Activated naive CD4-positive, alpha-beta T cell treated with anti-CD3 and anti-CD28 coated beads, Interleukin-2, amount 10 ng/mL, durations not matched to agents 7 days and 5 days (primary cell): ENCODE data around the gene LYST.
A peak's percentile ranks its signal among the peaks of the same experiment; 100 is the strongest.
"Not testable (repeated sequence)": the region's sequence is repeated elsewhere in the genome, so short reads cannot be mapped to it uniquely, and the experiment has no call there.

Experiments used
- CTCF ChIA-PET: fragments of 350-600 bp; sonication (Branson Sonifier 250); formaldehyde crosslinking; loops from one replicate; lab custom pipeline; 2021; ENCODE audit warnings: antibody characterized with exemption; lab: Charles Lee
- DNase-seq: peaks from one replicate; pipeline ENCODE4 v3.0.0-alpha.2; 2020
- H3K27ac Mint-ChIP-seq: one replicate; pipeline ENCODE4 v1.8.0; 2021; ENCODE audit warnings: mild to moderate bottlenecking, moderate library complexity, mixed read lengths
- H3K27me3 Mint-ChIP-seq: one replicate; pipeline ENCODE4 v1.8.0; 2021; ENCODE audit warnings: mild to moderate bottlenecking, mixed read lengths
- H3K36me3 Mint-ChIP-seq: one replicate; pipeline ENCODE4 v1.8.0; 2021; ENCODE audit warnings: mixed read lengths
- H3K4me1 Mint-ChIP-seq: one replicate; pipeline ENCODE4 v1.8.0; 2021; ENCODE audit warnings: mixed read lengths
- H3K4me3 Mint-ChIP-seq: one replicate; pipeline ENCODE4 v1.8.0; 2021; ENCODE audit warnings: mild to moderate bottlenecking, moderate library complexity, mixed read lengths
- H3K9me3 Mint-ChIP-seq: one replicate; pipeline ENCODE4 v1.8.0; 2021; ENCODE audit warnings: mixed read lengths

The LYST gene

DNA sequence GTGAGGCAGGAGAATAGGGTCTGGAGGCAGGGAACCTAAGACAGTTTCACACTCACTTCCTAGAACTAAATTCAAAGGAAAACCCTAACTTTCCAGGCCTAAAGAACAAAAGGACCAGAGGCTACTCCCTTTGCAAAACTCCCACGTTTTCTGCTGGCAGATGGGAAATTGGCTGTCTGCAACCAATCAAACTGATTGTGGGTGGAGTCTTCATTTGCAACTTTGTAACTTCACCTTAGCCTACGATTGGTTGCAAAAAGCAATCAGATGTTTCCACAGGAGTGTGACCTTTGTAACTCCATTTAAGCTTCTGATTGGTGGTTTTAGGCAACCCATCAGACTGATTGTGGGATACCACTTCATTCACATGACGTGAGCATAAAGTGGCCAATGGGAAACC lies 197.4 kb downstream of the LYST start:
- Mint-ChIP-seq H3K4me1 (no peaks in the 10 kb centered on the region), H3K4me3 (no peak overlapping the region), H3K36me3 (peaks cover 59% of the 10 kb centered on the region), H3K27me3 (no peaks in the 10 kb centered on the region), H3K9me3 (peaks cover 41% of the 10 kb centered on the region), H3K27ac (no peak overlapping the region)
- DNase-seq, result no peak
- CTCF ChIA-PET, result no interaction called here

DNA sequence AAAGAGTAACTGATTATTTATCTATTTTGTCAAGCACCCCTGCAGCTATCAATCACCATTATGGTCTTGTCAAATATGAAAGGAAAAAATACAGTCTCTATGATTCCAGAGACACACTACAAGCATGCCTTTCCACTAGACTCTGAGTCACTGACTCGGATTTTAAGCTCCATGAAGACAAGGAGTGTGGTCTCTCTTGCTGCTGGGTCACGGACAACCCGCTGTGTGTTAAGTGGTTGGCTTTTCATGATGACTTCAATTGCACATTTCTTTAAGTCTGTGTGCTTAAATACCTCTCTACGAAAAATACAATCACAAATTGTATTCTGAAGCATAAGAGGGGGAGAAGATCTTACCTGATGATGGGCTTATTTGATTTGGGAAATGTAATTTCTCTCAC lies 203.1 kb downstream of the LYST start:
- no peak overlapping the region for H3K4me3 Mint-ChIP-seq
- peaks cover 4% of the 10 kb centered on the region for H3K27me3 Mint-ChIP-seq
- H3K27ac Mint-ChIP-seq, result no peak overlapping the region
- DNase-seq, result no peak
- no peaks in the 10 kb centered on the region for H3K9me3 Mint-ChIP-seq
- peaks cover 17% of the 10 kb centered on the region for H3K36me3 Mint-ChIP-seq
- H3K4me1 Mint-ChIP-seq, result no peaks in the 10 kb centered on the region
- CTCF ChIA-PET, result no interaction called here

DNA sequence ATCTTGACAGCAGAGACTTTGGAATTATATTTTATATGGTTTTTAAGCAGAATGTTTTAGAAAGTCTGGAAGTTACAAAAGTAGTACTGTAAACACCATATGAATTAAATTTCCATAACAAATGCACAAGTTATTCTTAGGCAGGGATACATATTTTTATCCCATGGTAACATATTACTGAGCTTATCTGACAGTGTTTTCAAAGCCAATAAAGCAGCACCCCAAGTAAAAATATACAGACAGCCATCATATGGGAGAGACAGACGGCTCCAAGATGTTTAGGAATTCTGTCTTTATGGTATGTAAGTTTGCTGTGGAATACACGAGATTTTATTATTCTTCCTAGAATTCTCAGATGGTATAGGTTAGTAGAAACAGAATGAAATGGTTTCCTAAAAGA lies 205.1 kb downstream of the LYST start:
- no peak overlapping the region for H3K4me3 Mint-ChIP-seq
- no peak for DNase-seq

GRCh38 chr1:235659186-235659771 lies 207.4 kb downstream of the LYST start:
- no peak overlapping the region for H3K27ac Mint-ChIP-seq
- CTCF ChIA-PET, result no interaction called here

More for the DNA sequence above, 205.1 kb downstream of the LYST start:
- H3K4me1 Mint-ChIP-seq, result no peaks in the 10 kb centered on the region
- H3K36me3 Mint-ChIP-seq, result peaks cover 12% of the 10 kb centered on the region
- peaks cover 7% of the 10 kb centered on the region for H3K27me3 Mint-ChIP-seq
- no peaks in the 10 kb centered on the region for H3K9me3 Mint-ChIP-seq
- no peak overlapping the region for H3K27ac Mint-ChIP-seq
- CTCF ChIA-PET, result no interaction called here

DNA sequence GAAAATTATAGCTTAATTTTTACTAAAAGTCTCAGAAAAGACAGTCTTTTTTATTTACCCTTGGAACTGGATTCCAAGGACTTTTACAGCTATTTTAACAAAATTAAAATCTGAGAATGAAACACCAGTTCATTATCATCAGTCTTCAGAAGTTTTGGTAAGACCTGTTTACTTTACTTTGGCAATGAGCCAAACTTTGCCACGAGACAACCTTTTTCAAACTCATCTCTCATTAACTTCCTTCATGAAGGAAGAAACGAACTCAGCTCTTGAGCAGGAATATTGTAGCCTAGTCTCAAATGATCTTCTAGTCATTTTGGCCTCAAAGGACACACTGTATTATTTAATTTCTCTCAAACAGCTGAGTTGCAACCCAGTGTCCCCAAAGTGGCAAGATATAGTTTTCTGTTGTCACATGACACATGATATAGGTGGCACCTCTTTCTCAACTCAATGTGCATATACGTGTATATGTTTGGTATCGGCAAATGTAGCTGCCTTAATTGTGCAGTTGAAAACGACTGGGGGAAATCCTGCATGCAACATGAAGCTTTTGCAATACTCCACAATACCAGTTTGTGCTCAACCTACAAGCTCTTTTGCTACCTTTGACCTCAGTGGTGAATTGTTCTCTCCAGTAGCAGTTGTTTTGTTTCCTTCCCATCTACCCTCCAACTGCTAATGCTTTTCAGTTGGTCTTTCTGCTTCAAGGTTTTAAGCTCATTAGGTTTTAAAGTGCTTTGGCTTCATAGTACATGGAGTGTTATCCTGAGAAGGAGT lies 208.8 kb downstream of the LYST start:
- CTCF ChIA-PET, result interaction anchor here (0.9 to 1.6 kb wide), 4 partner anchors 12 to 313 kb away, joined by 3 to 4 read pairs (median 3); no protein-coding TSS in a partner anchor
- peaks cover 35% of the 10 kb centered on the region for H3K27me3 Mint-ChIP-seq
- no peak for DNase-seq
- no peak overlapping the region for H3K4me3 Mint-ChIP-seq
- H3K9me3 Mint-ChIP-seq, result no peaks in the 10 kb centered on the region
- no peaks in the 10 kb centered on the region for H3K4me1 Mint-ChIP-seq
- H3K27ac Mint-ChIP-seq, result no peak overlapping the region
- peaks cover 7% of the 10 kb centered on the region for H3K36me3 Mint-ChIP-seq

More at GRCh38 chr1:235659186-235659771, 207.4 kb downstream of the LYST start:
- Mint-ChIP-seq H3K36me3 (peaks cover 9% of the 10 kb centered on the region), H3K9me3 (no peaks in the 10 kb centered on the region), H3K27me3 (peaks cover 23% of the 10 kb centered on the region), H3K4me1 (no peaks in the 10 kb centered on the region), H3K4me3 (no peak overlapping the region)
- no peak for DNase-seq

DNA sequence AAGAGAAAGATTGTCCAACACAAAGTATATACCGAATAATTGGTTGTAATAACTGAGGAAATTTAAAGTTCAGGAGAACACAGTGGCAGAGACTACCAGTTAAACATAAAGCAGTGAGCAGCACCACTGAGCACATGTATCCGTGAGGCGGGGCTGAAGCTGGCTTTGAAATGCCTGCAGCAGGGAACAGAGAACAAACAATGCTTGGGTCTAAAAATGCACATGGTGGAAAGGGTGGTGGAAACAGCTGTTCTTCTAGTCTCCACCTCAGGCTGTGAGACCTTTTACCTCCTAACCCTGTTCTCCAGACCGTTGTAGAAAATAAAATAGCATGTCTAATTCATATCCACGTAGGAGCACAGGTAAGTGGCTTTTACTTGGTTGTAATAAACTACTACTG lies 209.4 kb downstream of the LYST start:
- CTCF ChIA-PET, result interaction anchor here (0.9 to 1.6 kb wide), 3 partner anchors 11 to 314 kb away, joined by 3 to 4 read pairs (median 3); no protein-coding TSS in a partner anchor
- peaks cover 42% of the 10 kb centered on the region for H3K27me3 Mint-ChIP-seq
- H3K4me1 Mint-ChIP-seq, result no peaks in the 10 kb centered on the region
- H3K36me3 Mint-ChIP-seq, result peaks cover 3% of the 10 kb centered on the region
- H3K9me3 Mint-ChIP-seq, result no peaks in the 10 kb centered on the region
- no peak overlapping the region for H3K4me3 Mint-ChIP-seq
- no peak overlapping the region for H3K27ac Mint-ChIP-seq
- DNase-seq, result no peak

DNA sequence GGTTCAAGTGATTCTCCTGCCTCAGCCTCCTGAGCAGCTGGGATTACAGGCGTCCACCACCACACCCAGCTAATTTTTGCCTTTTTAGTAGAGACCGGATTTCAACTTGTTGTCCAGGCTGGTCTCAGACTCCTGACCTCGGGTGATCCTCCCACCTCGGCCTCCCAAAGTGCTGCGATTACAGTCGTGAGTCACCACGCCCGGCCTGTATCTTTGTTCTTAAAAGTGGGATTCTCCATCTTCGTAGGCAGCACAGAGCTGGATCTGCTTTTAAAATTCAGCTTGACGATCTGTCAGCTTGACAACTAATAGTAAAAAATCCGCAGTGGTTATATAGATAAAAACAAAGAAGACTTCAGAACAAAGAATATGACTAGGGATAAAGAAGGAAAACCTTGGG lies 214.3 kb downstream of the LYST start:
- peaks cover 4% of the 10 kb centered on the region for H3K36me3 Mint-ChIP-seq
- H3K9me3 Mint-ChIP-seq, result no peaks in the 10 kb centered on the region
- H3K27me3 Mint-ChIP-seq, result peaks cover 82% of the 10 kb centered on the region
- DNase-seq, result no peak
- peaks cover 20% of the 10 kb centered on the region for H3K4me1 Mint-ChIP-seq
- no peak overlapping the region for H3K4me3 Mint-ChIP-seq
- H3K27ac Mint-ChIP-seq, result no peak overlapping the region
- CTCF ChIA-PET, result interaction anchor here (0.7 kb wide), 1 partner anchor 192 kb away, joined by 3 read pairs; no protein-coding TSS in a partner anchor

DNA sequence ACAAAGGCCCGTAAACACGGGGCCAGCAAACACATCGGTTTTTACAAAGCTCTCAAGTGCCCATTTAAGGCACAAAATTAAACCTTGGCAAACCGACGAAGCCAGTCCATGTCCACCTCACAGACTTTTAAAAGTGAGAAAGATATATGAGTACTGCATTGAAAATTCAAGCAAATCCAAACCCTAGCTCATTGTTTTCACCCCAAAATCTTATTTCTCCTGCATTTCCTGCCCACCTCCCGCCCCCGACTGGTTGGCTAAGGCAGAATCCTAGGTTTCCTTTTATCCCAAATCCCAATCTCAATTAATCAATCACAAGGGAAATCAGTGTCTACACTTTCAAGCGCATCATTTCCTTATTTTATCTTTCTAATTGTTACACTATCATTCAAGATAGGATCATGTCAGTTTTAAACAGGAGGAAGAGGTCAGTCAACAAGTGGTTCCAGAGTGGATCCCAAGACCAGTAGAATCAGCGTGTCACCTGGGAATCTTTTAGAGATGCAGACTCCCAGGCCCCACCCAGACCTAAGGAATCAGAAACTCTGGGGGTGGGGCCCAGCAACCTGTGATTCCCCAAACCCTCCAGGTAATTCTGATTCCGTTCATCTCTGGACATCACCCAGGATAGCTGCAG lies 215.4 kb downstream of the LYST start:
- no peak for DNase-seq
- Mint-ChIP-seq H3K4me3 (peak overlapping the region; percentile 44), H3K4me1 (peaks cover 29% of the 10 kb centered on the region), H3K27me3 (peaks cover 87% of the 10 kb centered on the region), H3K9me3 (no peaks in the 10 kb centered on the region), H3K27ac (no peak overlapping the region), H3K36me3 (peaks cover 4% of the 10 kb centered on the region)
- CTCF ChIA-PET, result interaction anchor here (1.0 kb wide), 1 partner anchor 9 kb away, joined by 3 read pairs; no protein-coding TSS in a partner anchor

DNA sequence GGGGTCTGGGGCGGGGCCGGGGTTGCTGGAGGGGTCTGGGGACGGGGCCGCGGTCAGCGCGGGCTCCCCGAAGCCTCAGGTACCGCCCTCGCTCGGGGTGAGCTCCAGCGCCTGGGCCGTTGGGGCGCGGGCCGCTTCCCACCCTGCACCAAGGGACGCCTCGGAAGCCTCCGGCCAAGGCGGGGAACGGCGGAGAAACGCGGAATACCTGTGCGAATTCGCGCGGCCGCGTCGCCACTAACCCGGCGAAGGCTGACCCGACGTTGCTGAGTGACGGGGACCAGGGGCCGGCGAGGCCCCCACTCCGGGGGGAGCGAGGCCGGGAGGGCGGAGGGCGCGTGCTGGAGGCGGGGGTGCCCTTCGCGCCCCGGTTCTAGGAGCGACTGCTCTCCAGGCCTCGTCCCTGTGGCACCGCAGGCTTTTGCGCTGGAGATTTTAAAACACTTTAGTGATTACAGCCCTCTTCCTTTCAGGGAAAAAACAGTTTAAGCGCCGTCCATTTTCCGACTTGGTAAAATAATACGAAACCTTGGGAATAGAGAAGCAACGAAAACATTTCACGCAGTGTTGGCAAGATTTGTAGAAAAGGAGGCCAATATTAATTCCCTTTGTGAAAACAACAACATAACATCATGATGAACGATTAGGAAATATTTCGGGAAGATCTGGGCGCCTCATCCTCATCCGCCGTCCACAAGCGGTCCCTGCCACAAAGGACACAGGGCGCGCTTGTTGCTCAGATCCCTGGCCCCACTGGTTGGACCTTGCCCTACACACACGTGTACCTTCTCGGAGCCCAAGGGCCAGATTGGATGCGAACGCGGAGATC lies 216.2 kb downstream of the LYST start:
- peak overlapping the region; percentile 30 for H3K4me3 Mint-ChIP-seq

DNA sequence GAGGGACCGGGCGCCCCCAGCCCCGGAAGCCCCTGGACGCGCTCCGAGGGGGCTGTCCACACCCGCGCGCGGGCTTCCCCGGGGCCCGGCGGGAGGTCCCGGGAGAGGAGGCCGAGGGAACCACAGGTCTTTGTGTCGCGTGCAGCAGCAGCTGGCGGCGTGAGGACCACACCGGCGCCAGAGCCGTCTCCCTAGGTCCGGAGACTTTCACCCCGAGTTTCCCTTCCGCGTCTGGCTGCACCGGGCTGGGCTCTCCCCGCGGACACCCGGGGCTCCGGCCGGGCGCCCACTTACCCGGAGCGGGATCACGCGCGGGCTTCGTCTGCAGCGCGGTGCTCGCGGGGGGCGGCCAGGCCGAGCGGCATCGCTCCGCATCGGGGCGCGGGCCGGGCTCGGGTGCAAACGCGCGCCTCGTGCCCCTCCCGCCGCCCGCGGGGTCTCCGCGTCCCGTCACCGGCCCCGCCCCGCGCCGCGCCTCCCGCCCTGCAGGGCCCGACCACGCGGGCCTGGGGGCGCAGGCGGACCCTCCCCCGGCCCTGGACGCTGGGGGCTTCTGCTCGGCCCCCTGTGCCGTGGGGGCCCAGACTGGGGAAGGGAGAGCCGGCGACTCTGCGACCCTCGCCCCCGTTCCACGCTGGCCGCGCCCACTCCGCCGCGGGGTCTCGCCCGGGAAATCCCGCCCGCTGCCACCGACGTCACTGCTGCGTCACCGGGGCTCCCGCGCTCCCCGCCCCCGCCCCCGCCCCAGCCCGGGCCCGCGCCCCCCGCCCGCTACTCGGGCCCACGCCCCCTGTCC lies 217.1 kb downstream of the LYST start, which contains the start of gene GNG4:
GNG4 (minus strand) TSS at position 417 of the 796 bp plus-strand sequence. CDS start 65,946 bp downstream, outside the sequence.
- peaks cover 31% of the 10 kb centered on the region for H3K4me1 Mint-ChIP-seq
- CTCF ChIA-PET, result no interaction called here
- DNase-seq, result peak; percentile 48
- H3K27ac Mint-ChIP-seq, result no peak within 1 kb of the TSS
- no peaks in the 10 kb centered on the region for H3K9me3 Mint-ChIP-seq
- H3K27me3 Mint-ChIP-seq, result peaks cover 91% of the 10 kb centered on the region
- H3K4me3 Mint-ChIP-seq, result peak within 1 kb of the TSS; percentile 81
- H3K36me3 Mint-ChIP-seq, result peaks cover 4% of the 10 kb centered on the region

More for the DNA sequence above, 216.2 kb downstream of the LYST start:
- H3K4me1 Mint-ChIP-seq, result peaks cover 31% of the 10 kb centered on the region
- peak; percentile 27 for DNase-seq
- CTCF ChIA-PET, result no interaction called here
- H3K36me3 Mint-ChIP-seq, result peaks cover 4% of the 10 kb centered on the region
- no peak overlapping the region for H3K27ac Mint-ChIP-seq
- H3K27me3 Mint-ChIP-seq, result peaks cover 92% of the 10 kb centered on the region
- H3K9me3 Mint-ChIP-seq, result no peaks in the 10 kb centered on the region

GRCh38 chr1:235648954-235649367 lies 217.7 kb downstream of the LYST start:
- H3K9me3 Mint-ChIP-seq, result no peaks in the 10 kb centered on the region
- peaks cover 91% of the 10 kb centered on the region for H3K27me3 Mint-ChIP-seq
- DNase-seq, result peak; percentile 81
- peak overlapping the region; percentile 81 for H3K4me3 Mint-ChIP-seq
- CTCF ChIA-PET, result no interaction called here
- peaks cover 3% of the 10 kb centered on the region for H3K36me3 Mint-ChIP-seq
- H3K4me1 Mint-ChIP-seq, result peaks cover 31% of the 10 kb centered on the region
- no peak overlapping the region for H3K27ac Mint-ChIP-seq

- Mint-ChIP-seq H3K36me3 (peaks cover 3% of the 10 kb centered on the region), H3K27me3 (peaks cover 90% of the 10 kb centered on the region), H3K4me3 (peak overlapping the region; percentile 81), H3K4me1 (peaks cover 32% of the 10 kb centered on the region), H3K9me3 (no peaks in the 10 kb centered on the region), H3K27ac (no peak overlapping the region)
- CTCF ChIA-PET, result no interaction called here
- DNase-seq, result no peak
These were observed 218.2 kb downstream of the LYST start for GRCh38 chr1:235648407-235648907.

DNA sequence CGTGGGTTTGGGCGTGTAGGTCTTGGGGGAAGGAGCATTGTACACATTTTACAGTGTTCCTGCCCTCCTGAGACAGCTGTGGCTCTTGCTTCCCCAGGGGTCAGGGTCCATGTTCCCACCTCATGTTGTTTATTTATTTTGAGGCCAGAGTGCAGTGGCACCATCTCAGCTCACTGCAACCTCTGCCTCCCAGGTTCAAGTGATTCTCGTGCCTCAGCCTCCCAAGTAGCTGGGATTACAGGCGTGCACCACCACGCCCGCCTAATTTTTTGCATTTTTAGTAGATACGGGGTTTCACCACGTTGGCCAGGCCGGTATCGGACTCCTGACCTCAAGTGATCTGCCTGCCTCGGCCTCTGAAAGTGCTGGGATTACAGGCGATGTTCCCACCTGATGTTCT lies 219.2 kb downstream of the LYST start:
- H3K4me3 Mint-ChIP-seq, DNase-seq, H3K9me3 Mint-ChIP-seq, H3K27ac Mint-ChIP-seq, CTCF ChIA-PET, H3K36me3 Mint-ChIP-seq: not testable (repeated sequence)
- Mint-ChIP-seq H3K4me1 (peaks cover 41% of the 10 kb centered on the region), H3K27me3 (peaks cover 88% of the 10 kb centered on the region)
